CD4-positive, alpha-beta T cell (primary cell): ENCODE measurements around the gene KCTD21. TPM values are rescaled to one million over a fixed set of nuclear protein-coding genes. Genes with fewer than 3 reads are reported as not detected.

Experiments
- ATAC-seq: fragments of 200-7000 bp; cut with Tn5 transposase; one replicate; pipeline ENCODE4 v1.10.0; 2022; ENCODE audit warnings: mild to moderate bottlenecking; ENCODE audit not compliant: poor library complexity
- CTCF ChIA-PET: fragments of 350-600 bp; sonication (Branson Sonifier 250); formaldehyde crosslinking; loops from one replicate; lab custom pipeline; 2021; ENCODE audit warnings: antibody characterized with exemption, inconsistent platforms; lab: Charles Lee
- POLR2A ChIA-PET: fragments of 350-600 bp; sonication (Branson Sonifier 250); formaldehyde crosslinking; loops from one replicate; lab custom pipeline; 2021; ENCODE audit warnings: antibody characterized with exemption, inconsistent platforms; lab: Charles Lee
- DNase-seq, 14 experiments: peaks; one replicate each; pipeline ENCODE4 v3.0.0-alpha.2; 2013 to 2020; ENCODE audit warnings: mixed read lengths in 2 of 14
- H3K27ac ChIP-seq, 2 donors: one replicate each; pipeline versions ENCODE4 v1.5.1 to v1.7.0; 2013; ENCODE audit warnings: low read length in 2 of 2, low read depth in 1 of 2, mild to moderate bottlenecking in 1 of 2
- H3K27me3 ChIP-seq, 2 experiments: 1 replicate in 1 of 2; 2 replicates in 1 of 2; pipeline versions ENCODE4 v1.6.1 to v1.7.0; 2013; ENCODE audit warnings: low read length in 2 of 2, control low read depth in 1 of 2, mild to moderate bottlenecking in 1 of 2, moderate library complexity in 1 of 2; ENCODE audit not compliant: insufficient read depth in 2 of 2, control insufficient read depth in 1 of 2
- H3K36me3 ChIP-seq: one replicate; pipeline ENCODE4 v1.6.1; 2013; ENCODE audit warnings: low read length, control low read depth; ENCODE audit not compliant: insufficient read depth
- H3K4me1 ChIP-seq: one replicate; pipeline ENCODE4 v1.6.1; 2013; ENCODE audit warnings: low read length, control low read depth; ENCODE audit not compliant: insufficient read depth
- H3K4me3 ChIP-seq: one replicate; pipeline ENCODE4 v1.5.1; 2013; ENCODE audit warnings: mild to moderate bottlenecking, low read length, moderate library complexity
- H3K9me3 ChIP-seq, 2 experiments: 1 replicate in 1 of 2; 2 replicates in 1 of 2; pipeline versions ENCODE4 v1.6.1 to v1.7.0; 2013; ENCODE audit warnings: low read length in 2 of 2, mild to moderate bottlenecking in 2 of 2, control low read depth in 1 of 2, moderate library complexity in 1 of 2; ENCODE audit not compliant: control insufficient read depth in 1 of 2, insufficient read depth in 1 of 2
- H3K27ac Mint-ChIP-seq: one replicate; pipeline ENCODE4 v1.8.0; 2020; ENCODE audit warnings: mixed read lengths
- H3K27me3 Mint-ChIP-seq: one replicate; pipeline ENCODE4 v1.8.0; 2021; ENCODE audit warnings: mixed read lengths
- H3K36me3 Mint-ChIP-seq: one replicate; pipeline ENCODE4 v1.8.0; 2021; ENCODE audit warnings: low read depth, mixed read lengths
- H3K4me1 Mint-ChIP-seq: one replicate; pipeline ENCODE4 v1.8.0; 2021; ENCODE audit warnings: low read depth, mixed read lengths
- H3K4me3 Mint-ChIP-seq: one replicate; pipeline ENCODE4 v1.8.0; 2020; ENCODE audit warnings: mild to moderate bottlenecking, mixed read lengths
- H3K9me3 Mint-ChIP-seq: one replicate; pipeline ENCODE4 v1.8.0; 2020; ENCODE audit warnings: mixed read lengths
- CTCF ChIP-seq: fragments of 200-600 bp; IDR thresholded peaks from one replicate; pipeline ENCODE4 v1.8.0; 2022; ENCODE audit warnings: antibody characterized with exemption, mild to moderate bottlenecking
- intact Hi-C, 2 experiments: fragments of 100-400 bp; cut with DNase I in 1 of 2; cut with micrococcal nuclease in 1 of 2; formaldehyde crosslinking; loops; one replicate each; pipeline versions ENCODE4 v1.15.1 to v1.9.0; 2023 to 2025; cut with DNase I, micrococcal nuclease
- total RNA-seq, 174 experiments: library from RNA in 2 of 174; stranded (reverse) in 2 of 174; gene quantifications; one replicate each; pipeline ENCODE4 v1.2.3 and lab custom pipeline; 2021 to 2026

The KCTD21 gene
- total RNA-seq, 2 experiments from 2014 or later: 3.5 to 6.5 TPM

GRCh38 chr11:78166855-78167469, 21.5 kb downstream of the KCTD21 start:
- Histone ChIP-seq H3K4me1 (no peaks in the 10 kb centered on the region), H3K9me3 (no peaks in the 10 kb centered on the region), H3K36me3 (no peaks in the 10 kb centered on the region), H3K4me3 (no peak overlapping the region), H3K27me3 (no peaks in the 10 kb centered on the region), H3K27ac (no peak overlapping the region)
- no peak overlapping the region for H3K27ac Mint-ChIP-seq
- H3K4me1 Mint-ChIP-seq: no peaks in the 10 kb centered on the region
- ChIA-PET CTCF (no interaction called here), POLR2A (no interaction called here)
- intact Hi-C loops: no loop called here
- no peak overlapping the region for H3K4me3 Mint-ChIP-seq
- DNase-seq (no peak), ATAC-seq (no peak)
- H3K27me3 Mint-ChIP-seq: no peaks in the 10 kb centered on the region
- TF ChIP-seq CTCF: no peak
- no peaks in the 10 kb centered on the region for H3K36me3 Mint-ChIP-seq
- no peaks in the 10 kb centered on the region for H3K9me3 Mint-ChIP-seq

GRCh38 chr11:78164471-78164870, 24.0 kb downstream of the KCTD21 start:
- no peaks in the 10 kb centered on the region for H3K4me1 Mint-ChIP-seq
- no peaks in the 10 kb centered on the region for H3K36me3 Mint-ChIP-seq
- H3K4me3 Mint-ChIP-seq: no peak overlapping the region
- no peaks in the 10 kb centered on the region for H3K9me3 Mint-ChIP-seq
- H3K4me3 ChIP-seq: no peak overlapping the region
- TF ChIP-seq CTCF: no peak
- no peaks in the 10 kb centered on the region for H3K27me3 ChIP-seq
- POLR2A ChIA-PET: no interaction called here
- CTCF ChIA-PET: no interaction called here
- H3K27me3 Mint-ChIP-seq: no peaks in the 10 kb centered on the region
- ATAC-seq (no peak), DNase-seq (no peak)
- H3K4me1 ChIP-seq: no peaks in the 10 kb centered on the region
- H3K9me3 ChIP-seq: no peaks in the 10 kb centered on the region
- H3K27ac Mint-ChIP-seq: no peak overlapping the region
- intact Hi-C loops: no loop called here
- H3K27ac ChIP-seq: no peak overlapping the region
- H3K36me3 ChIP-seq: no peaks in the 10 kb centered on the region

GRCh38 chr11:78163828-78164227, 24.6 kb downstream of the KCTD21 start:
- intact Hi-C loops: no loop called here
- no peaks in the 10 kb centered on the region for H3K27me3 ChIP-seq
- H3K27ac ChIP-seq: no peak overlapping the region
- H3K4me1 ChIP-seq: no peaks in the 10 kb centered on the region
- no peaks in the 10 kb centered on the region for H3K36me3 ChIP-seq
- ATAC-seq (no peak), DNase-seq (no peak)
- ChIA-PET POLR2A (no interaction called here), CTCF (no interaction called here)
- Mint-ChIP-seq H3K36me3 (no peaks in the 10 kb centered on the region), H3K4me1 (no peaks in the 10 kb centered on the region), H3K9me3 (no peaks in the 10 kb centered on the region), H3K27ac (no peak overlapping the region), H3K4me3 (no peak overlapping the region), H3K27me3 (no peaks in the 10 kb centered on the region)
- TF ChIP-seq CTCF: no peak
- H3K9me3 ChIP-seq: no peaks in the 10 kb centered on the region
- no peak overlapping the region for H3K4me3 ChIP-seq
